IMR-90 (cell line): ENCODE results near the gene ISG15. TPM values are rescaled to one million over a fixed set of nuclear protein-coding genes. Genes with fewer than 3 reads are reported as not detected.

Experiments used
- ATAC-seq: fragments of 200-7000 bp; cut with Tn5 transposase; 2 replicates; pipeline ENCODE4 v1.9.1; 2020; ENCODE audit warnings: low read depth, mild to moderate bottlenecking, moderate library complexity
- BruUV-seq: library from RNA; stranded (reverse); fragments of 400-500 nt; replicated peaks from 2 replicates; lab custom pipeline; 2021; lab: Mats Ljungman, UMichigan
- CTCF ChIA-PET: fragments of 300-600 bp; formaldehyde crosslinking; extraction: SDS; loops from one replicate; lab custom pipeline; 2021; ENCODE audit warnings: antibody characterized with exemption; lab: Yijun Ruan, JAX
- POLR2A ChIA-PET: fragments of 300-600 bp; sonication (Branson Sonifier 250); formaldehyde crosslinking; loops from one replicate; lab custom pipeline; 2022; ENCODE audit warnings: antibody characterized with exemption; ENCODE audit not compliant: unreplicated experiment; lab: Charles Lee
- DNase-seq: peaks from one replicate; pipeline ENCODE4 v3.0.0; 2013
- H2AFZ ChIP-seq: replicated peaks from 2 replicates; pipeline ENCODE3; 2013; ENCODE audit warnings: low read length, mild to moderate bottlenecking; ENCODE audit not compliant: poor library complexity
- H2AK5ac ChIP-seq: 2 replicates; pipeline ENCODE4 v1.6.1; 2013; ENCODE audit warnings: low read depth, low read length, inconsistent platforms
- H2AK9ac ChIP-seq: replicated peaks from 2 replicates; pipeline ENCODE3; 2013; ENCODE audit warnings: mild to moderate bottlenecking, low read depth, low read length, moderate library complexity; ENCODE audit not compliant: poor library complexity
- H2BK120ac ChIP-seq: 2 replicates; pipeline ENCODE4 v1.6.1; 2013; ENCODE audit warnings: low read depth, low read length, inconsistent platforms
- H2BK15ac ChIP-seq: 3 replicates; pipeline ENCODE4 v1.6.1; 2013; ENCODE audit warnings: low read depth, low read length, inconsistent platforms
- H2BK20ac ChIP-seq: 2 replicates; pipeline ENCODE4 v1.6.1; 2013; ENCODE audit warnings: low read depth, mild to moderate bottlenecking, inconsistent platforms, low read length, moderate library complexity
- H2BK5ac ChIP-seq: 2 replicates; pipeline ENCODE4 v1.6.1; 2013; ENCODE audit warnings: mild to moderate bottlenecking, low read depth, low read length, inconsistent platforms; ENCODE audit not compliant: poor library complexity, severe bottlenecking
- H3K14ac ChIP-seq: replicated peaks from 2 replicates; pipeline ENCODE4 v1.6.1; 2013; ENCODE audit warnings: low read depth, low read length, inconsistent platforms
- H3K18ac ChIP-seq: 2 replicates; pipeline ENCODE4 v1.6.1; 2013; ENCODE audit warnings: low read depth, low read length, control low read depth
- H3K23ac ChIP-seq: 2 replicates; pipeline ENCODE4 v1.6.1; 2013; ENCODE audit warnings: low read depth, low read length, inconsistent platforms
- H3K27ac ChIP-seq: 2 replicates; pipeline ENCODE4 v1.5.1; 2013; ENCODE audit warnings: mild to moderate bottlenecking, control low read depth, low read length; ENCODE audit not compliant: insufficient read depth
- H3K27me3 ChIP-seq: 2 replicates; pipeline ENCODE4 v1.6.1; 2013; ENCODE audit warnings: low read length; ENCODE audit not compliant: control insufficient read depth, insufficient read depth
- H3K36me3 ChIP-seq: 2 replicates; pipeline ENCODE4 v1.6.1; 2013; ENCODE audit warnings: low read length, mixed read lengths; ENCODE audit not compliant: control insufficient read depth, insufficient read depth
- H3K4ac ChIP-seq: 2 replicates; pipeline ENCODE4 v1.6.1; 2013; ENCODE audit warnings: low read depth, low read length, inconsistent platforms
- H3K4me1 ChIP-seq: 2 replicates; pipeline ENCODE4 v1.6.1; 2013; ENCODE audit warnings: low read length, mixed read lengths; ENCODE audit not compliant: control insufficient read depth, insufficient read depth
- H3K4me2 ChIP-seq: 2 replicates; pipeline ENCODE4 v1.6.1; 2013; ENCODE audit warnings: low read depth, mild to moderate bottlenecking, control low read depth, low read length, moderate library complexity
- H3K4me3 ChIP-seq: 2 replicates; pipeline ENCODE4 v1.5.1; 2013; ENCODE audit warnings: low read depth, mild to moderate bottlenecking, control low read depth, low read length, moderate library complexity; ENCODE audit not compliant: insufficient read depth
- H3K56ac ChIP-seq: 2 replicates; pipeline ENCODE4 v1.6.1; 2013; ENCODE audit warnings: low read length, inconsistent platforms; ENCODE audit not compliant: insufficient read depth; ENCODE audit errors: extremely low read depth
- H3K79me1 ChIP-seq, 2 experiments: 2 replicates each; pipeline ENCODE4 v1.6.1; 2013; ENCODE audit warnings: low read length in 2 of 2, inconsistent platforms in 1 of 2, low read depth in 1 of 2
- H3K9ac ChIP-seq: 2 replicates; pipeline ENCODE4 v1.6.1; 2013; ENCODE audit warnings: low read depth, low read length, control low read depth
- H3K9me1 ChIP-seq: 2 replicates; pipeline ENCODE4 v1.6.1; 2013; ENCODE audit warnings: low read length, inconsistent platforms; ENCODE audit not compliant: insufficient read depth
- H3K9me3 ChIP-seq: 2 replicates; pipeline ENCODE4 v1.6.1; 2013; ENCODE audit warnings: low read length; ENCODE audit not compliant: control insufficient read depth, insufficient read depth
- H4K20me1 ChIP-seq: 2 replicates; pipeline ENCODE4 v1.6.1; 2013; ENCODE audit warnings: low read length, inconsistent platforms; ENCODE audit not compliant: insufficient read depth
- H4K5ac ChIP-seq: 2 replicates; pipeline ENCODE4 v1.6.1; 2013; ENCODE audit warnings: mild to moderate bottlenecking, low read depth, low read length, control low read depth
- H4K8ac ChIP-seq, 2 experiments: 2 replicates each; pipeline ENCODE4 v1.6.1; 2013; ENCODE audit warnings: low read depth in 2 of 2, low read length in 2 of 2, control low read depth in 1 of 2, inconsistent platforms in 1 of 2
- H4K91ac ChIP-seq: 2 replicates; pipeline ENCODE4 v1.6.1; 2013; ENCODE audit warnings: low read depth, low read length, inconsistent platforms; ENCODE audit not compliant: insufficient read depth
- BHLHE40 ChIP-seq: fragments of 150-350 bp; IDR thresholded peaks from 2 replicates; pipeline ENCODE4 v1.6.1; 2016; ENCODE audit warnings: mild to moderate bottlenecking, low read depth, low read length
- CEBPB ChIP-seq: IDR thresholded peaks from 2 replicates; pipeline ENCODE4 v1.6.1; 2012; ENCODE audit warnings: low read depth, low read length, improper control_type of control experiment
- CHD1 ChIP-seq: IDR thresholded peaks from 2 replicates; pipeline ENCODE4 v1.6.1; 2012; ENCODE audit warnings: low read depth, low read length, improper control_type of control experiment
- CTCF ChIP-seq: conservative IDR thresholded peaks from 2 replicates; pipeline ENCODE4 v1.5.1; 2012; ENCODE audit warnings: mild to moderate bottlenecking, low read depth, low read length, improper control_type of control experiment
- MAFK ChIP-seq: IDR thresholded peaks from 2 replicates; pipeline ENCODE4 v1.6.1; 2012; ENCODE audit warnings: low read depth, low read length, improper control_type of control experiment
- MAZ ChIP-seq: IDR thresholded peaks from 2 replicates; pipeline ENCODE4 v1.6.1; 2012; ENCODE audit warnings: low read depth, mild to moderate bottlenecking, low read length, improper control_type of control experiment, moderate library complexity, borderline replicate concordance
- MXI1 ChIP-seq: IDR thresholded peaks from 2 replicates; pipeline ENCODE4 v1.6.1; 2012; ENCODE audit warnings: low read depth, mild to moderate bottlenecking, low read length, moderate library complexity, borderline replicate concordance
- NFE2L2 ChIP-seq: fragments of 150-350 bp; IDR thresholded peaks from 2 replicates; pipeline ENCODE4 v1.6.1; 2016; ENCODE audit warnings: low read depth, mild to moderate bottlenecking, low read length
- POLR2A ChIP-seq: IDR thresholded peaks from 2 replicates; pipeline ENCODE4 v1.6.1; 2012; ENCODE audit warnings: mild to moderate bottlenecking, low read depth, low read length
- RAD21 ChIP-seq: IDR thresholded peaks from 2 replicates; pipeline ENCODE4 v1.6.1; 2012; ENCODE audit warnings: low read length, improper control_type of control experiment
- RCOR1 ChIP-seq: IDR thresholded peaks from 2 replicates; pipeline ENCODE4 v1.6.1; 2012; ENCODE audit warnings: mild to moderate bottlenecking, low read length, improper control_type of control experiment; ENCODE audit not compliant: insufficient replicate concordance
- RFX5 ChIP-seq: IDR thresholded peaks from 2 replicates; pipeline ENCODE4 v1.8.0; 2012; ENCODE audit warnings: low read depth, mild to moderate bottlenecking, low read length, moderate library complexity
- SMC3 ChIP-seq: fragments of 150-350 bp; IDR thresholded peaks from 2 replicates; pipeline ENCODE4 v1.6.1; 2016; ENCODE audit warnings: low read depth, mild to moderate bottlenecking, antibody characterized with exemption, low read length, moderate library complexity
- USF2 ChIP-seq: fragments of 150-350 bp; IDR thresholded peaks from 2 replicates; pipeline ENCODE4 v1.6.1; 2017; ENCODE audit warnings: mild to moderate bottlenecking, antibody characterized with exemption, low read length, low read depth
- WGBS, 2 experiments: methylation state at CpG; one replicate each; pipeline versions ENCODE4 v1.1.5 to v1.1.7; 2013; ENCODE audit warnings: missing lambda C conversion rate in 2 of 2; ENCODE audit not compliant: insufficient read length in 1 of 2; ENCODE audit errors: extremely low coverage in 2 of 2; 5-methylcytosine and 5-hydroxymethylcytosine counted together
- dilution Hi-C: fragments of 300-500 bp; cut with HindIII; formaldehyde crosslinking; loops from one replicate; pipeline ENCODE4 v1.14.3; 2018; ENCODE audit warnings: low sequenced_read_pairs; ENCODE audit not compliant: unreplicated experiment
- in situ Hi-C: fragments of 300-500 bp; cut with MboI; formaldehyde crosslinking; loops from 3 replicates; pipeline ENCODE4 v1.14.3; 2019; ENCODE audit warnings: low sequenced_read_pairs, inconsistent platforms, mixed read lengths
- intact Hi-C: fragments of 100-400 bp; cut with micrococcal nuclease; formaldehyde crosslinking; loops from 2 replicates; pipeline ENCODE4 v1.10.0; 2022
- polyA plus RNA-seq, 3 experiments: library from polyadenylated mRNA; depleted of rRNA; stranded (reverse); fragments of >200 nt; gene quantifications; 2 replicates each; pipeline ENCODE4 v1.2.3, GENCODE V29; 2012; ENCODE audit warnings: low replicate concordance in 1 of 3
- total RNA-seq: library from RNA; depleted of rRNA; stranded (reverse); fragments of >200 nt; gene quantifications from 2 replicates; pipeline ENCODE4 v1.2.3, GENCODE V29; 2012
- TF ChIP-seq, protein P1 (sequence below): fragments of 150-350 bp; IDR thresholded peaks from 2 replicates; pipeline ENCODE4 v1.6.1; 2016; ENCODE audit warnings: low read depth, mild to moderate bottlenecking, low read length, moderate library complexity, borderline replicate concordance

Gene ISG15
- total and polyA plus RNA-seq, 2 of the 4 experiments (the other 2 are of a cell fraction) = 99.1 to 105 TPM

DNA sequence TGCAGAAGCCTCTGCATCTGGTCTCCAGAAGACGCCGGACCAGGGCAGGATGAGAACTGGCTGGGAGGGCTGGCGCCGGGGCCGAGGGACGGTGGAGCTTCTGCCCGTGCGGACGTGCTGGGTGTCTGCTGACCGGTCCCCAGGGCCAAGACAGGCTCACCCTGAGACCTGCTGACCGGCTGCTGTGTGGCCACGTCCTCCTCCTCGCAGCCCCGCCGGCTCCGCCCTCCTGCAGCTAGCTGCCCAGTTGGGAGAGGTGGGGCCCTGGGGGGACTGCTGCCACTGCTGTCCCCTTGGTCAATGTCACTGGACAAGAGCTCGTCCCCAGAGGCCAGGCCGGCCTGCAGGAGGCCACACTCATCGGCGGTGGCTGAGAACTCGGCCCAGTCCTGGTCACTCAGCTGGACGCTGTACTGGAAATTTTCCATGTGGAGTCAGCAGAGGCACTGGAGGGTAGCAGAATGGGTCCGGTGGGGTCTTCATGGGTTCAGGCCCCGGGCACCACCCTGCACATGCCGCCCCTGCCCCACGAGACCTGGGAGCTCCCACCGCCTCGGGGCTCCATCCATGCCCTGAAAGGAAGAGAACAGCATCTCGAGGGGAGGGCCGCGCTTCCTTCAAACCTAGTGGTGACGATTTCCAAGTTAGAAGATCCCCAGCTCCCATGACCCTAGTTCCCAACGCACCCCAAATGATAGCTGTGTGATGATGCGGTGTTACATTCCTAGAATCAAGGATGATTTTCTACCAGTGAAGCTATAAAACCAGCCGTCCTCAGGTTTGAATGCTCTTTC, 32.5 kb upstream of the ISG15 start:
- DNase-seq = no peak
- in situ Hi-C loops = no loop called here
- no peak for TF ChIP-seq SMC3
- TF ChIP-seq MXI1 = no peak
- TF ChIP-seq, protein P1, sequence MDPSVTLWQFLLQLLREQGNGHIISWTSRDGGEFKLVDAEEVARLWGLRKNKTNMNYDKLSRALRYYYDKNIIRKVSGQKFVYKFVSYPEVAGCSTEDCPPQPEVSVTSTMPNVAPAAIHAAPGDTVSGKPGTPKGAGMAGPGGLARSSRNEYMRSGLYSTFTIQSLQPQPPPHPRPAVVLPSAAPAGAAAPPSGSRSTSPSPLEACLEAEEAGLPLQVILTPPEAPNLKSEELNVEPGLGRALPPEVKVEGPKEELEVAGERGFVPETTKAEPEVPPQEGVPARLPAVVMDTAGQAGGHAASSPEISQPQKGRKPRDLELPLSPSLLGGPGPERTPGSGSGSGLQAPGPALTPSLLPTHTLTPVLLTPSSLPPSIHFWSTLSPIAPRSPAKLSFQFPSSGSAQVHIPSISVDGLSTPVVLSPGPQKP = no peak
- TF ChIP-seq USF2 = no peak
- no peak for TF ChIP-seq MAFK
- no peak for TF ChIP-seq POLR2A
- TF ChIP-seq RFX5 = no peak
- no peak for TF ChIP-seq NFE2L2
- TF ChIP-seq BHLHE40 = no peak
- TF ChIP-seq CTCF = no peak
- no peak for TF ChIP-seq CEBPB
- no peak for TF ChIP-seq RAD21
- no peak for TF ChIP-seq RCOR1
- TF ChIP-seq MAZ = no peak
- TF ChIP-seq CHD1 = no peak

More for the DNA sequence above, 32.5 kb upstream of the ISG15 start:
- POLR2A ChIA-PET = no interaction called here
- intact Hi-C loops (loop anchor here (5.0 kb wide), 1 partner anchor 252 kb away; the partner anchor contains the start of genes B3GALT6 and SDF4), dilution Hi-C loops (no loop called here)
- H3K9me3 ChIP-seq = no peaks in the 10 kb centered on the region
- no peak overlapping the region for H3K23ac ChIP-seq
- no peak overlapping the region for H3K4me2 ChIP-seq
- H2AK5ac ChIP-seq = no peak overlapping the region
- H3K9me1 ChIP-seq = no peaks in the 10 kb centered on the region
- BruUV-seq = no TSS peak
- WGBS, 2 experiments = 59% methylated on average over 10 of the region's 35 CpGs; no CpG with 5 or more reads in 1 of the 2 experiments
- no peak overlapping the region for H3K9ac ChIP-seq
- H3K14ac ChIP-seq = no peak overlapping the region
- H4K20me1 ChIP-seq = no peaks in the 10 kb centered on the region; the same call in 1 of the 2 replicates
- H2BK15ac ChIP-seq = no peak overlapping the region
- H3K36me3 ChIP-seq = no peaks in the 10 kb centered on the region
- H3K79me1 ChIP-seq = no peaks in the 10 kb centered on the region
- no peak overlapping the region for H3K56ac ChIP-seq
- H4K91ac ChIP-seq = no peak overlapping the region
- no peak overlapping the region for H2BK20ac ChIP-seq
- H4K5ac ChIP-seq = no peak overlapping the region
- no peak overlapping the region for H4K8ac ChIP-seq
- CTCF ChIA-PET = interaction anchor here (1.2 kb wide), 1 partner anchor 84 kb away, joined by 3 read pairs; no protein-coding TSS in a partner anchor
- H3K27me3 ChIP-seq = peaks cover 5% of the 10 kb centered on the region; the same call in 1 of the 2 replicates
- no peak overlapping the region for H2AK9ac ChIP-seq
- no peak overlapping the region for H3K27ac ChIP-seq
- no peak overlapping the region for H2BK120ac ChIP-seq
- no peak overlapping the region for H3K4me3 ChIP-seq
- no peak overlapping the region for H2BK5ac ChIP-seq
- H3K4ac ChIP-seq = no peak overlapping the region
- no peak for ATAC-seq
- no peak overlapping the region for H3K18ac ChIP-seq
- H3K4me1 ChIP-seq = 0 out of 2 replicates have a peak, but pooled peaks cover 2% of the 10 kb centered on the region
- H2AFZ ChIP-seq = no peak overlapping the region
